Measurements from ENCODE around the gene DPEP3.
"Not testable (repeated sequence)": the region's sequence is repeated elsewhere in the genome, so short reads cannot be mapped to it uniquely, and the experiment has no call there.

Gene DPEP3

DNA sequence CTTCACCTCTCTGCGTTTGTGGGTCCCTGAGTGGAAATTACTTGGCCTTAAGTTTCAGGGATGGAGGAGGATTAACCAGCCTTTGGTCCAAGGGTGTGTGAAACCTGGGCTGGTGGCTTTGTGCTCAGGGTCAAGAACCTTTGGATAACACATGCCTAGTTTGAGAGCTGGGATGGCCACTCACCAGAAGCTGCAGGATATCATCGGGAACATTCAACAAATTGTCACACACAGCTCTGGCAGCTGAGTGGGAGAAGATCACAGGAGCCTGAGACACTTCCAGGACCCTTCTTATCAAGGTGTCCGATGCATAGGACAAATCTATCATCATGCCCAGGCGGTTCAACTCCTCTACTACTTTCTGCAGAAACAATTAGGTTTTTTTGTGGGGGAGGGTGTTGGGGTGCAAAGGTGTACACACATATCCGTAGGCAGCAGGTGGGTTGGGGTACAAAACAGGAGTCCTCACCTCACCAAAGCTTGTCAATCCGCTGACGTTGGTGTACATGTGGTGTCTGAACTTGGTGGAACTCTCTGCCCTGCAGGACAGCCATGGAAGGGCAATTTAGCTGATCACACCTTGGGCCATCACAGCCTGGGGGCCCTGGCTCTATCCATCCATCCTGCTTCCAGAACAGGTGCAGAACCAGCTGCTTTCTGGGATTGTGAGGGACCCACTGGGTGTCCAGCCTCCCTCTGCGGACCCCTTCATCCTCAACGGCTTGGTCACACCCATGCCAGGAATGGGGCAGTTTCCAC is 2.7 kb downstream of the DPEP3 start:
- TF ChIP-seq, protein P1, sequence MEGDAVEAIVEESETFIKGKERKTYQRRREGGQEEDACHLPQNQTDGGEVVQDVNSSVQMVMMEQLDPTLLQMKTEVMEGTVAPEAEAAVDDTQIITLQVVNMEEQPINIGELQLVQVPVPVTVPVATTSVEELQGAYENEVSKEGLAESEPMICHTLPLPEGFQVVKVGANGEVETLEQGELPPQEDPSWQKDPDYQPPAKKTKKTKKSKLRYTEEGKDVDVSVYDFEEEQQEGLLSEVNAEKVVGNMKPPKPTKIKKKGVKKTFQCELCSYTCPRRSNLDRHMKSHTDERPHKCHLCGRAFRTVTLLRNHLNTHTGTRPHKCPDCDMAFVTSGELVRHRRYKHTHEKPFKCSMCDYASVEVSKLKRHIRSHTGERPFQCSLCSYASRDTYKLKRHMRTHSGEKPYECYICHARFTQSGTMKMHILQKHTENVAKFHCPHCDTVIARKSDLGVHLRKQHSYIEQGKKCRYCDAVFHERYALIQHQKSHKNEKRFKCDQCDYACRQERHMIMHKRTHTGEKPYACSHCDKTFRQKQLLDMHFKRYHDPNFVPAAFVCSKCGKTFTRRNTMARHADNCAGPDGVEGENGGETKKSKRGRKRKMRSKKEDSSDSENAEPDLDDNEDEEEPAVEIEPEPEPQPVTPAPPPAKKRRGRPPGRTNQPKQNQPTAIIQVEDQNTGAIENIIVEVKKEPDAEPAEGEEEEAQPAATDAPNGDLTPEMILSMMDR (IDR thresholded peaks at IDR 0.05; ENCODE audit: low read depth, low read length): no peak
- H3K4me3 ChIP-seq (ENCODE audit: low read depth, low read length): no peak overlapping the region

DNA sequence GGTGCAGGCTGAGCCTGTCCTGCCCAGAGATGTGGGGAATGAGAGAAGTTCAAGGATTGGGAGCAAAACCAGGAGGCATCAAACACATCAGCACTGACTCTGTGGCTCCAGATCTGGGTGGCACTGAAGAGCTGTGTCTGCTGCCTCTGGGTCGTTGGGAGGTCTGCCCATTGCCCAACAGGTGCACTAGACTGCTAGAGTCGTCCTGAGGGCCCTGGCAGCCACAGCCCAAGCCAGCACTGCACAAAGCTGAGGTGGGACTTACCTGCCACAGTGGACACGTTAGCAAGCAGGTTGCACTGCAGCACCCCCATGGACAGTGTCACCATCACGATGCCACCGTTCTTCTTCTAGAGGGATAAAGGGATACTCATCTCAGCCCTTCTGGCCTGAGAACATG is 3.3 kb downstream of the DPEP3 start:
- TF ChIP-seq, protein P1 (IDR thresholded peaks at IDR 0.05; ENCODE audit: low read depth, low read length): no peak
- no peak overlapping the region for H3K4me3 ChIP-seq (ENCODE audit: low read depth, low read length)

DNA sequence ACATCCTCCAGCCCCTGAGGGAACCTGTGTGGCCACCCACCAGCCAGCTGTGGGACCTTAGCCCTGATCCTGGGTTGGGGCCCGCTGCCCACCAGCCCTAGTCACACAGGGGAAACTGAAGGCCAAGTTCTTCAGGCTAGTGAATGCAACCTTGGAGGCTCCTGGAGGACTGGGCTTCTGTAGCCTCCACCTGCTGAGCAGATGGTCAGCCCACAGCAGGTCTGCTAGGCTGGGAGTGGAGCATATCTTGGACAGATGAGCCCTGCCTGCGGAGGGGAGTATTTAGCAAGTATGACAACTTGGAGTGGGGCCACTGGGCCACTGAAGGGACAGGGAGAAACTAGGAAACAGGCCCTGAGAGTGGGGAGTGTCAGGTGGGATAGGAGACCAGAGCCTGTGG is 4.1 kb downstream of the DPEP3 start:
- TF ChIP-seq, protein P1 (IDR thresholded peaks at IDR 0.05; ENCODE audit: low read depth, low read length): no peak
- H3K4me3 ChIP-seq (ENCODE audit: low read depth, low read length): no peak overlapping the region

DNA sequence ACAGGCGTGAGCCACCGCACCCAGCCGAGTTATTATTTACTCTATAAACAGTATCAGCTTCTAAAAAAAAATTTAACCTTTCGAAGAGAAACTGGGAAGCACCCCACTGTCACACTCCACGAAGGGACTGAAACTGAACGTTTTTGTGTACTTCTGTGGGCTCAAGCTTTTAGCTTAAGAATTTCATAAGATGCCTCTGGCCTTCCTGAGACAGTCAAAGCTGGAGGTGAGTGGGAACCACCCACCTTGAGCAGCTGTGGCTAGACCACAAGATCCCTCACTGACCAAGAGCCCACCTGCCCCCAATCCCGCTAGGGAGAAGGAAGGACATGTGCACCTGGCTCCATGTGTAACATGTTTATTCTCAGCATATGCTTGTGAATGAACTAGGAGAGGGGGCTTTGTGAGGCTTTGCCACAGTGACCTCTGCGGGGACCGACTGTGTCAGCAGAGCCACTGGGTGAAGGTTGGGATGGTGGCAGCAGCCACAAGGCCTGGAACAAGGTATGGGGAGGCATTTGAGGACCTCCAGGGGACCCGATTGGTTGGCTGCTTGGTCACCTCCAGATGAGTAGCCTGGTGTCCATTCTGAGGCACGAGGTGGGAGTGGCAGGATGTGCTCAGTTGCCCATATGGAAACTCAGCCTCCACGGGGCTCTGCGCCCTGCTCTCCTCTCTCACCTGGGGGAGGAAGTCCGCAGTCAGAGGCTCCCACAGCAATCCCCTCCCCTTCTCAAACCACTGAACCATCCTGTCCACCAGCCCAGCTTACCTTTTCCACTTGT is 4.8 kb downstream of the DPEP3 start:
- H3K4me3 ChIP-seq (ENCODE audit: low read depth, low read length): no peak overlapping the region
- TF ChIP-seq, protein P1 (IDR thresholded peaks at IDR 0.05; ENCODE audit: low read depth, low read length): no peak

DNA sequence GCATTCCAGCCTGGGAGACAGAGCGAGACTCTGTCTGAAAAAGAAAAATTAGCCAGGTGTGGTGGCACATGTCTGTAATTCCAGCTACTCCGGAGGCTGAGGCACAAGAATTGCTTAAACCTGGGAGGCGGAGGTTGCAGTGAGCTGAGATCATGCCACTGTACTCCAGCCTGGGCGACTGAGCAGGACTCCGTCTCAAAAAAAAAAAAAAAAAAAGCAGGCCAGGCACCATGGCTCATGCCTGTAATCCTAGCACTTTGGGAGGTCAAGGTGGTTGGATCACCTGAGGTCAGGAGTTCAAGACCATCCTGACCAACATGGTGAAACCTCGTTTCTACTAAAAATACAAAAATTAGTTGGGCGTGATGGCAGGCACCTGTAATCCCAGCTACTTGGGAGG is 8.0 kb downstream of the DPEP3 start:
- H3K4me3 ChIP-seq (ENCODE audit: low read depth, low read length): not testable (repeated sequence)

DNA sequence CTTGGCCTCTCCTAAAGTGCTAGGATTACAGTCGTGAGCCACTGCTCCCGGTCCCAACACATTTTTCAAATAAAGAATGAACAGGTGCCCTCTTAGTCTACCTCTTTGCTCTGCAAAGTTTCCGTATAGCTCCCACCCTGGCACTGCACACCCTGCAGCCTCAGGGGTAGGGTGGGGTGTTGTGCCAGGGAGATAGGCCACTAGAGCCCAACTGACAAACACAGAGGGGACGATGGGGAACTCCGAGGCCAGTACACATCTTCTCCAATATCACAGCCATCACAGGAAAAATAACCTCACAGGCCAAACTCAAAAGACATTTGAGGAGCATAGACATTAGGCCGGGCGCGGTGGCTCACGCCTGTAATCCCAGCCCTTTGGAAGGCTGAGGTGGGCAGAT is 9.2 kb downstream of the DPEP3 start:
- no peak overlapping the region for H3K4me3 ChIP-seq (ENCODE audit: low read depth, low read length)
- TF ChIP-seq, protein P1 (IDR thresholded peaks at IDR 0.05; ENCODE audit: low read depth, low read length): no peak

DNA sequence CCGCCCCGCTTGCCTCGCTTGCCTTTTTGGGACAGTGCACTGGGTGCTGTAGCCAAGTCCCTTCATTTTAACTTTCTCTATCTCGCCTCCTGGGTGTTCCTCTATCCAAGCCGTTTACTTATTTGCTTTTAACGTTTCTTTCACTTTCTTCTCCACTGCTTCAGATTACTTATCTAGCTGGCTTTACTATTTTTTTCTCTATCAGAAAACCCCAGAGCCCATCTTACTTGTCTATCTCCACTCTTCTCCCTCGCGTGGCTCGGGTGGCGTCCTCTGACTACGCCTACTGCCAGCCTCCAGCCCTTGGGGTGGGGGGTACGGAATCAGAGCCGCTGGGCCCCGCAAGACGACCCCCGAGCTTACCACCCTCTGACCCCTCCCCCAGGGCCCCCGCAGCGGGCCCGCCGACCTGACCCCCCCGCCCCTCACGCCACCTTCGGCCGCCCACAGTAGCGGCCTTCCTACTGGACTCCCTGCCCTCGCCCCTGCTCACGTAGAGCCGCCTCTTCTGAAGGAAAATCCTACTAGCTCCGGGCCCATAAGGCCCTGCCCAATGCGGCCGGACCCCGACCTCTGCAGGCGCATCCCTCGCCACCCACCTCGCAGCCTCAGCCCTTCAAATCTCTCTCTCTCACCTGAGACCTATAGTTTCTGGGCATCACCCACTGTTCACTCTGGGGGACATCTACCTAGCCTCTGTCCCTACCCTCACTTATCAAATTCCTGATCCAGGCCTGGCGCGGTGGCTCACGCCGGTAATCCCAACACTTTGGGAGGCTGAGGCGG is 10.9 kb downstream of the DPEP3 start:
- H3K4me3 ChIP-seq (ENCODE audit: low read depth, low read length): peak overlapping the region; percentile 99
- TF ChIP-seq, protein P1 (IDR thresholded peaks at IDR 0.05; ENCODE audit: low read depth, low read length): no peak
